Measurements from ENCODE around the gene SEC22A.
"Not testable (repeated sequence)": the region's sequence is repeated elsewhere in the genome, so short reads cannot be mapped to it uniquely, and the experiment has no call there.

- TF ChIP-seq CTCF (IDR thresholded peaks at IDR 0.05; ENCODE audit: low read length); EZH2 (IDR thresholded peaks at IDR 0.05; ENCODE audit: borderline replicate concordance, low read length): not testable (repeated sequence)
Measured at GRCh38 chr3:123239186-123239585, 37.4 kb downstream of the SEC22A start.
